GM18505 (cell line): ENCODE results near the gene GALNT13.

ENCODE experiments used
- ATAC-seq: cut with Tn5 transposase; IDR thresholded peaks from one replicate; pipeline ENCODE4 v1.9.1; 2021; ENCODE audit not compliant: unreplicated experiment
- POLR2A ChIP-seq: IDR thresholded peaks from 4 replicates; pipeline ENCODE4 v1.6.1; 2011; ENCODE audit warnings: borderline replicate concordance; ENCODE audit not compliant: insufficient read depth, insufficient read length; ENCODE audit errors: extremely low read depth

Gene GALNT13

GRCh38 chr2:154370873-154371272 lies 499.2 kb downstream of the GALNT13 start:
- ATAC-seq: no peak
- no peak for TF ChIP-seq POLR2A

DNA sequence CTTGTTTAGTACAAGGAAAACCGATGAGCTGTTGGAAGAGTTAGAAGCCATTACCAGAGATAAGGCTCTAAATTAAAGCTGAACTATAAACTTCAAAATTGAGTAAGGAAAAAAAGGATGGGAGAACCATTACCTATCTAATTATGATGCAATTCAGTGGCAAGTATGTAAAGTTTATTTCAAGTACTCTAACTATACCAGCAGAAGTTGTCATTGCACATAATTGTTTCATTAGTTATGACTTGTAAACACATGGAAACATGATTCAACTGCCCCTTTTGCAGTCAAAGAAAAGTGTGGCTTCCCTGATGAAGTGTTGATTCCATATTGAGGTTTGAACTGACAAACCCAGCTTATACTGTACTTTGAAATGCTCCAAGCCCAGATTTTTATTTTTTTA lies 502.7 kb downstream of the GALNT13 start:
- TF ChIP-seq POLR2A: no peak
- no peak for ATAC-seq

DNA sequence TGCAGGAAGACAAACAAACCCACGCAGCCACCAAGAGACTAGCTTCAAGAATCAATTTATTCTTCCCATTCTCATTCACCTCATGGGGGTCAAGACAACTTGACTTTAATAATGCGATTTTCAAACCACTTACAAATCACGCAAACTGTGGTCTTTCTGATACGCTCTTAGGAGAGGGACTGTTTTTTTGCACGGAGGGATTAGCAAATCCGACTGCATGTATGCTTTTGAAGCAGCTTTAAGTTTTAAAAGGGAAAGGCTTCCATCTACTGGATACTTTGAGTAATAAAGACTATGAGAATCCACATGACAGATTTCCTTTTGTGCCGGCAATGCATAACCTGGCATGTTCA lies 503.8 kb downstream of the GALNT13 start:
- no peak for ATAC-seq
- no peak for TF ChIP-seq POLR2A

GRCh38 chr2:154381931-154382794 lies 510.4 kb downstream of the GALNT13 start:
- no peak for ATAC-seq
- TF ChIP-seq POLR2A: no peak

DNA sequence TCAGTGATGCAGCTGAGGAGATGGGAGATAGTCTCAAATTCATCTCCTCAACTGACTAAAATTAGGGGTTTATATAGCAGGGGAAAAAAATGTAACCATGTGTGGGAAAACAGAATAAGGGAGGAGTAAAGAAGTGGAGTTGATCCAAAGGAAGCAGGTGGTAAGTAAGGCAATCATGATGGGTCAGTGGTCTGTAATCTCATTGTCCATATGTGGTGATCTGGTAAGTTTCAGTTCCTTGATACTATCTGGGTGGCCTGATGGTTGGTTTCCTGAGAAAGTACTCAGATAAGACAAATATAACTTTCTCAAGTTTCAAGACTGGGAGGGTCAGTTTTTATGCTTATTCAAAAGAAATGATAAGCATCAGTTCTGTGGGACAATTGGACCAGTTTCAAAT lies 514.5 kb downstream of the GALNT13 start:
- no peak for ATAC-seq
- no peak for TF ChIP-seq POLR2A

DNA sequence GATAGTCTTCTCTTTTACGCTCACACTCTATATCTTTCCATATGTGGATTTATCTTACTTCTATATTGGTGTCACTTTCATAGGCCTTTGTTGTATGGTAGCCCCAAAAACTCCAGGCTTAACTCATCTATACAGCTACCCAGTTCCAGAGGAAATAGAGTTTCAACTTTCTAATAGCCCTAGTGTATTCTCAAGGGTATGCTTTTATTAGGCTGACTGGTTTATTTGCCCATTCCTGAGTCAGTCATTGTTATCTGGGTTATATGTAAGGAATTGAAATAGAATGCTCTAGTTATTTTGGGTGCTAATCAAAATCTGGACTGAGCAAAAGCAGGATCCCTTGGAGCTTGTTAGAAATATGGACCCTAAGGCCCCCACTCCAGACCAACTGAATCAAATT lies 519.3 kb downstream of the GALNT13 start:
- no peak for ATAC-seq
- TF ChIP-seq POLR2A: no peak

DNA sequence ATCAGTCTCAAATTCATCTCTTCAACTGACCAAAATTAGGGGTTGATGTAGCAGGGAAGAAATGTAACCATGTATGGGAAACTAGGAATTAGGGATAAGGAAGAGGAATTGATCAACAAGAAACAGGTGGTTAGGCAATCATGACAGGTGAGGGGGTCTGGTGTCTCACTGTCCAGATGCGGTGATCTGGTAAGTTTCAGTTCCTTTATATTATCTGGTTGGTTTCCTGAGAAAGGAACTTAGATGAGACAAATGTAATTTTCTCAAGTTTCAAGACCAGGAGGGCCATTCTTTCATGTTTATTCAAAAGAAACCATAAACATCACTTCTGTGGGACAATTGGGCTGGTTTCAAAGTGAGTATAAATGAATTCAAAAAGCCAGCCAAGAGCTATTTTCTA lies 520.5 kb downstream of the GALNT13 start:
- no peak for TF ChIP-seq POLR2A
- peak; percentile 93 for ATAC-seq

DNA sequence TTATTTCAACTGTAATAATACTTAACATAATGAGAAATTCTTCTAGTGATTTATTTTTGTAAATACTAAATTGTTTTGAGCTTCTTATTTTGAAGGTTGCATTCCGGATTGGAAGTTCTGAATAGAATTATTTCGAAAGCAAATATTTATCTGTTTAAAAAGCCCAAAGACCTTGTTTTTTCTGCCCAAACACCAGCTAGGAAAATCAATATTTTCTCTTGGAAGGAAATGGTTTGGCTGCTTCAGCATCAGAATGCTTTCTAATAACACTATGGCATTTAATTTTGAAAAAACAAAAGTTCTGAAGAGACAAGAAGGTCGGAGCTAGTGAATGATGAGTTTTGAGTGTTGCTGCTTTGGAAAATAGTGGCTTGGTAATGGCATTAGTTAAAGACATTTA lies 522.9 kb downstream of the GALNT13 start:
- no peak for TF ChIP-seq POLR2A

DNA sequence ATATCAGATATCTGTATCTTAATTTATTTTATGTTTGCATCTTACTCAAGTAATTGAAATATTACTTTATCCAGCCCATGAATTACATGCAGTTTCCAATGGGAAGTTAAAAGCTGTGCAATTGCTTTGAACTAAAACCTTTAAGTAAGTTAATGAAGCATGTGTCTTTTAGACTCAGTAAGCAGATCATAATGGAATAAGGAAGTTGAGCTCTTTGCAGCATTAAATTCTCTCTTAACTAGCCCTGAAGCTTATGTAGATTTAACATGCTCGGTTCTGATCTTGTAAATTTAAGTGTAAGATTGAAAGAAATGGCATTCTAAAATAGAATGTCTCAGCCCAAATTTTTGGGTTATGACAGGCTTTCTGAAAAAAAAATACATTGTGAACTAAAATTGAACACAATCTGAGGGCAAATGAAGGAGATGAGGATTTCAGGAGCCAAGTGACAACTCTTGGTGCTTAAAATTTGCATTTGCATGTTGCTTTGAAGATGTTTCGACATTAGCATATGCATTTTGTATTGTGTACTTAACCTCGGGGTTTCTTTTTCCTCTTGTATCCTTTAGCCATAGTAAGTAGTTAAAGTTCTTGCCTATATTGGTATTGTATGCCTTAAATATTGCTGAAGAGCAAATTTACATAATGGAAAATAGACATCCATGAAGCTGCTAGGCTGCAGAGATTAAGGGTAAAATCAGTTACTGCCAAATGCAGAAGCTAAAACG lies 529.0 kb downstream of the GALNT13 start:
- no peak for ATAC-seq
- TF ChIP-seq POLR2A: no peak

More for the DNA sequence above, 522.9 kb downstream of the GALNT13 start:
- no peak for ATAC-seq

DNA sequence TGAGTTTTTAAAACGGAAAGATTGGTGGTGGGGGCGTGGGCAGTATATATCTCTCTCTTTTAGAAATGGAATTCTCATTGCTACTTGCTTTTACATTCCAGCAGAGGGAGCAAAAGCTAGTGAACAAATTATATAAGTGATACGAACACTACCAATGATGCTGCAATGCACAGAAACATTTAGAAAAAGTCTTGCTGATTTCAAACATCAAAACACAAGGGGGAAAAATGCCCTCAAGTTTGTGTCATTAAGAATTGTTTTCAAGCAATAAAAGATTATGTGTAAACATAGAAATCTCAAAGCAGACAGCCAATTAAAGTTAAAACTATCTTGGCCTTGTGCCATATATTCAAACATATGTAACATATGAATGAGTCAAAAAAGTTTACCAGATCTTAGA lies 530.5 kb downstream of the GALNT13 start:
- ATAC-seq: peak; percentile 70

DNA sequence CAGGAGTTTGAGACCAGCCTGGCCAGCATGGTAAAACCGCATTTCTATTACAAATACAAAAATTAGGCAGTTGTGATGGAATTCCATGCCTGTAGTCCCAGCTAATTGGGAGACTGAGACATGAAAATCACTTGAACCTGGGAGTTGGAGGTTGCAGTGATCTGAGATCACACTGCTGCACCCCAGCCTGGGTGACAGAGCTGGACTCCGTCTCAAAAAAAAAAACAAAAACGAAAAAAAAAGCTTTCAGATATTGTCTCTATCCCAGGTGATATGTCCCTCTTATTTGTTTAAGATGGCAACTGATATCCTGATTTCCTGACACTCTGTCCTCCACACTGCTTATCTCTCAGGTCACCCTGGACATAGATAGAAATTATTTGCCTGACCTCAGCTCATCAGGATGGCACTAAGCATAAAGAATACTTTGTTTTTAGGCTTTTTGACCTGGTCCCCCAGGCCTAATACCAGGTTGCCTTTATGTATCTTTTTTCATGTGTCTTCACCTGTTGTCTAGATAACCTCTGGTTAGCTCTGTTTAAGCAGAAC lies 531.6 kb downstream of the GALNT13 start:
- TF ChIP-seq POLR2A: no peak
- no peak for ATAC-seq

More for the DNA sequence above, 530.5 kb downstream of the GALNT13 start:
- no peak for TF ChIP-seq POLR2A

GRCh38 chr2:154408786-154409185 lies 537.1 kb downstream of the GALNT13 start:
- ATAC-seq: no peak
- no peak for TF ChIP-seq POLR2A

- no peak for TF ChIP-seq POLR2A
- no peak for ATAC-seq
Observed at GRCh38 chr2:154422251-154422650, 550.5 kb downstream of the GALNT13 start.

DNA sequence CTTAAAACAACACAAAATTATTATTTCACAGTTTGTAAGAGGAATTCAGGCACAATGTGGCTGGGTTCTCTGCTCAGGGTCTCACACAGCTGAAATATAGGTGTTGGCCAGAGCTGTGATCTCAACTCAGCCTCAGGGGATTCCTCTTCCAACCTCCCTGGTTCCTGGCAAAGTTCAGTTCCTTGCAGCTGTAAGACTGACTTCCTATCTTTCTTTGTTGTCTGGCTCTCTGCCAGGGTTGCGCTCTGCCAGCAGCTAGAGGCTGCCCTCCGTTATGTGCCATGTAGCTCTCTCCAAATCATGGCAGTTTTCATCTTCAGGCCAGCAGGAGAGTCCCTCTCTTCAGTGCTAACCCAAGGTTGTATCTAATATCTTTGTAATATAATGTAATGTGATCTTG lies 554.3 kb downstream of the GALNT13 start:
- no peak for ATAC-seq
- no peak for TF ChIP-seq POLR2A
